B cell (primary cell): Measurements from ENCODE around the gene RINL. TPM values are rescaled to one million over a fixed set of nuclear protein-coding genes. Genes with fewer than 3 reads are reported as not detected.
A peak's percentile ranks its signal among the peaks of the same experiment; 100 is the strongest.

Experiments
- ATAC-seq: fragments of 200-7000 bp; cut with Tn5 transposase; one replicate; pipeline ENCODE4 v1.10.0; 2021; ENCODE audit warnings: low read depth, mild to moderate bottlenecking, moderate number of reproducible peaks, moderate library complexity
- CTCF ChIA-PET: fragments of 350-600 bp; sonication (Branson Sonifier 250); formaldehyde crosslinking; loops from one replicate; lab custom pipeline; 2021; ENCODE audit warnings: antibody characterized with exemption, inconsistent platforms; lab: Charles Lee
- POLR2A ChIA-PET: fragments of 350-600 bp; sonication (Branson Sonifier 250); formaldehyde crosslinking; loops from one replicate; lab custom pipeline; 2021; ENCODE audit warnings: antibody characterized with exemption; lab: Charles Lee
- DNase-seq: peaks from one replicate; pipeline ENCODE4 v3.0.0; 2013
- H2AFZ ChIP-seq: 2 replicates; pipeline ENCODE4 v1.6.1; 2012; ENCODE audit warnings: mild to moderate bottlenecking, low read depth, low read length; ENCODE audit not compliant: insufficient read depth, poor library complexity, severe bottlenecking
- H3K27ac ChIP-seq, 2 donors: 1 replicate in 1 of 2; 2 replicates in 1 of 2; pipeline ENCODE4 v1.5.1; 2012 to 2013; ENCODE audit warnings: low read length in 2 of 2, mild to moderate bottlenecking in 2 of 2, moderate library complexity in 1 of 2
- H3K27me3 ChIP-seq, 4 experiments: fragments of 200-600 bp in 1 of 4; sonication (generic) in 1 of 4; replicated peaks in 1 of 4; 1 replicate in 2 of 4; 2 replicates in 2 of 4; pipeline versions ENCODE4 v1.6.1 to v1.7.0; 2013 to 2016; ENCODE audit warnings: low read length in 3 of 4, mild to moderate bottlenecking in 2 of 4, mixed read lengths in 1 of 4, moderate library complexity in 1 of 4; ENCODE audit not compliant: insufficient read depth in 4 of 4, control insufficient read depth in 3 of 4; ENCODE audit errors: control extremely low read depth in 1 of 4
- H3K36me3 ChIP-seq, 2 experiments: replicated peaks in 1 of 2; 1 replicate in 1 of 2; 2 replicates in 1 of 2; pipeline versions ENCODE4 v1.6.1 to v1.7.1; 2013; ENCODE audit warnings: low read length in 1 of 2; ENCODE audit not compliant: insufficient read depth in 2 of 2, control insufficient read depth in 1 of 2; ENCODE audit errors: control extremely low read depth in 1 of 2, extremely low read depth in 1 of 2
- H3K4me1 ChIP-seq, 2 donors: fragments of 200-600 bp in 1 of 2; sonication (generic) in 1 of 2; 1 replicate in 1 of 2; 2 replicates in 1 of 2; pipeline versions ENCODE4 v1.5.1 to v1.6.1; 2013 to 2017; ENCODE audit warnings: low read length in 2 of 2; ENCODE audit not compliant: control insufficient read depth in 2 of 2, insufficient read depth in 2 of 2
- H3K4me2 ChIP-seq: replicated peaks from 2 replicates; pipeline ENCODE3; 2012; ENCODE audit warnings: mild to moderate bottlenecking, low read depth, low read length; ENCODE audit not compliant: poor library complexity, severe bottlenecking
- H3K4me3 ChIP-seq, 5 experiments: fragments of 200-600 bp in 1 of 5; sonication (generic) in 1 of 5; 1 replicate in 3 of 5; 2 replicates in 2 of 5; pipeline versions ENCODE4 v1.5.1 to v1.7.0; 2011 to 2016; ENCODE audit warnings: low read length in 4 of 5, mild to moderate bottlenecking in 4 of 5, low read depth in 2 of 5, control low read depth in 1 of 5, moderate library complexity in 1 of 5; ENCODE audit not compliant: insufficient read depth in 1 of 5; ENCODE audit errors: control extremely low read depth in 1 of 5, extremely low read depth in 1 of 5
- H3K79me2 ChIP-seq: fragments of 200-600 bp; sonication (generic); one replicate; pipeline ENCODE4 v1.6.0; 2016; ENCODE audit warnings: low read length; ENCODE audit not compliant: control insufficient read depth, insufficient read depth
- H3K9ac ChIP-seq: fragments of 200-600 bp; sonication (generic); 2 replicates; pipeline ENCODE4 v1.6.1; 2017; ENCODE audit warnings: mild to moderate bottlenecking, low read length, moderate library complexity
- H3K9me3 ChIP-seq, 3 donors: one replicate each; pipeline versions ENCODE4 v1.6.1 to v1.7.1; 2013; ENCODE audit warnings: low read length in 2 of 3; ENCODE audit not compliant: control insufficient read depth in 2 of 3, insufficient read depth in 1 of 3; ENCODE audit errors: control extremely low read depth in 1 of 3
- H4K20me1 ChIP-seq: 2 replicates; pipeline ENCODE4 v1.6.0; 2012; ENCODE audit warnings: mild to moderate bottlenecking, low read length; ENCODE audit not compliant: insufficient read depth, control insufficient read depth, poor library complexity, severe bottlenecking
- H3K27ac Mint-ChIP-seq: one replicate; pipeline ENCODE4 v1.8.0; 2021; ENCODE audit warnings: mixed read lengths
- H3K27me3 Mint-ChIP-seq: one replicate; pipeline ENCODE4 v1.8.0; 2021; ENCODE audit warnings: mixed read lengths
- H3K4me1 Mint-ChIP-seq: one replicate; pipeline ENCODE4 v1.8.0; 2021; ENCODE audit warnings: mixed read lengths
- H3K4me3 Mint-ChIP-seq: one replicate; pipeline ENCODE4 v1.8.0; 2021; ENCODE audit warnings: mixed read lengths
- H3K9me3 Mint-ChIP-seq: one replicate; pipeline ENCODE4 v1.8.0; 2022; ENCODE audit warnings: mixed read lengths; ENCODE audit not compliant: insufficient read depth
- EZH2 ChIP-seq: IDR thresholded peaks from 2 replicates; pipeline ENCODE4 v1.6.1; 2012; ENCODE audit warnings: borderline replicate concordance, low read depth, mild to moderate bottlenecking, moderate library complexity, low read length; ENCODE audit not compliant: insufficient read depth, poor library complexity, severe bottlenecking
- WGBS: methylation state at CpG from one replicate; pipeline ENCODE4 v1.1.5; 2013; ENCODE audit warnings: missing lambda C conversion rate; ENCODE audit not compliant: insufficient coverage; 5-methylcytosine and 5-hydroxymethylcytosine counted together
- intact Hi-C: fragments of 100-400 bp; cut with micrococcal nuclease; formaldehyde crosslinking; loops from one replicate; pipeline ENCODE4 v1.10.0; 2022
- polyA plus RNA-seq: library from polyadenylated mRNA; depleted of rRNA; stranded (reverse); fragments of >200 nt; gene quantifications from 2 replicates; pipeline ENCODE4 v1.2.3, GENCODE V29; 2012
- total RNA-seq, 2 donors: library from RNA; stranded (reverse); fragments of 120-200 nt in 1 of 2; gene quantifications; 1 replicate in 1 of 2; 2 replicates in 1 of 2; pipeline versions ENCODE4 v1.2.3 to v1.2.4, GENCODE V29; 2013 to 2022
- TF ChIP-seq, protein P1 (sequence below): fragments of 200-600 bp; IDR thresholded peaks from one replicate; pipeline ENCODE4 v1.8.0; 2022; ENCODE audit warnings: antibody characterized with exemption, mild to moderate bottlenecking

The RINL gene
- total and polyA plus RNA-seq, 2 donors (not counting 1 experiment from before 2014, with no cell fraction given) = 67.0 to 113 TPM

DNA sequence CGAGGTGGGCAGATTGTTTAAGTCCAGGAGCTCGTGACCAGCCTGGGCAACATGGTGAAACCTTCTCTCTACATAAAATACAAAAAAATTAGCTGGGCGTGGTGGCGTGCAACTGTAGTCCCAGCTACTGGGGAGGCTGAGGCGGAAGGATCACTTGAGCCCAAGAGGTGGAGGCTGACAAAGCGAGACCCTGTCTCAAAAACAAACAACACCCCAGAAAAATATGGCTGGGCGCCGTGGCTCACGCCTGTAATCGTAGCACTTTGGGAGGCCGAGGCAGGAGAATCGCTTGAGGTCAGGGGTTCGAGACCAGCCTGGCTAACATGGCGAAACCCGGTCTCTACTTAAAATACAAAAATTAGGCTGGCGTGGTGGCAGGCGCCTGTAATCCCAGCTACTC is 24.9 kb downstream of the RINL start:
- Histone ChIP-seq H3K9me3 (peaks cover 0 to 7% (median 0%) of the 10 kb centered on the region in 3 donors), H2AFZ (peak overlapping the region; percentile 76), H3K9ac (peak overlapping the region; percentile 77), H3K79me2 (peaks cover 8% of the 10 kb centered on the region), H4K20me1 (peaks cover 10% of the 10 kb centered on the region), H3K27me3 (no peaks in the 10 kb centered on the region), H3K36me3 (peaks cover 0 to 8% of the 10 kb centered on the region in 2 experiments), H3K4me1 (peaks cover 38 to 53% of the 10 kb centered on the region in 2 donors), H3K27ac (peak overlapping the region; percentile 95 to 96), H3K4me3 (peak overlapping the region in 2 of 5 experiments; percentile 83 to 91), H3K4me2 (peak overlapping the region; percentile 76)
- TF ChIP-seq, protein P1, sequence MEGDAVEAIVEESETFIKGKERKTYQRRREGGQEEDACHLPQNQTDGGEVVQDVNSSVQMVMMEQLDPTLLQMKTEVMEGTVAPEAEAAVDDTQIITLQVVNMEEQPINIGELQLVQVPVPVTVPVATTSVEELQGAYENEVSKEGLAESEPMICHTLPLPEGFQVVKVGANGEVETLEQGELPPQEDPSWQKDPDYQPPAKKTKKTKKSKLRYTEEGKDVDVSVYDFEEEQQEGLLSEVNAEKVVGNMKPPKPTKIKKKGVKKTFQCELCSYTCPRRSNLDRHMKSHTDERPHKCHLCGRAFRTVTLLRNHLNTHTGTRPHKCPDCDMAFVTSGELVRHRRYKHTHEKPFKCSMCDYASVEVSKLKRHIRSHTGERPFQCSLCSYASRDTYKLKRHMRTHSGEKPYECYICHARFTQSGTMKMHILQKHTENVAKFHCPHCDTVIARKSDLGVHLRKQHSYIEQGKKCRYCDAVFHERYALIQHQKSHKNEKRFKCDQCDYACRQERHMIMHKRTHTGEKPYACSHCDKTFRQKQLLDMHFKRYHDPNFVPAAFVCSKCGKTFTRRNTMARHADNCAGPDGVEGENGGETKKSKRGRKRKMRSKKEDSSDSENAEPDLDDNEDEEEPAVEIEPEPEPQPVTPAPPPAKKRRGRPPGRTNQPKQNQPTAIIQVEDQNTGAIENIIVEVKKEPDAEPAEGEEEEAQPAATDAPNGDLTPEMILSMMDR = no peak
- no peak for TF ChIP-seq EZH2
- no peak for ATAC-seq
- intact Hi-C loops = loop anchor here (5.0 kb wide), 1 partner anchor 206 kb away; the partner anchor contains the start of gene ACTN4
- ChIA-PET POLR2A (interaction anchor here (2.1 to 8.7 kb wide), 3 partner anchors 8 to 47 kb away, joined by 8 to 237 read pairs (median 14); partner anchors contain the start of genes NFKBIB and SIRT2), CTCF (interaction anchor here (0.8 to 4.6 kb wide), 7 partner anchors 12 to 219 kb away, joined by 3 to 62 read pairs (median 11); partner anchors contain the start of gene RINL)
- WGBS = 95% methylated on average over 12 of the region's 17 CpGs
- peak overlapping the region; percentile 100 for H3K27ac Mint-ChIP-seq
- H3K4me1 Mint-ChIP-seq = peaks cover 55% of the 10 kb centered on the region
- no peaks in the 10 kb centered on the region for H3K27me3 Mint-ChIP-seq
- DNase-seq = no peak
- peak overlapping the region; percentile 100 for H3K4me3 Mint-ChIP-seq
- H3K9me3 Mint-ChIP-seq = no peaks in the 10 kb centered on the region
